SIG-M5 treated with dmso at 0.1 percent for 504 hours (cell line): ENCODE results near the gene PEX14.

ENCODE experiments used
- DNase-seq: peaks from one replicate; lab custom pipeline; 2025; ENCODE audit not compliant: unreplicated experiment; lab: John Stamatoyannopoulos, UW

PEX14 gene

DNA sequence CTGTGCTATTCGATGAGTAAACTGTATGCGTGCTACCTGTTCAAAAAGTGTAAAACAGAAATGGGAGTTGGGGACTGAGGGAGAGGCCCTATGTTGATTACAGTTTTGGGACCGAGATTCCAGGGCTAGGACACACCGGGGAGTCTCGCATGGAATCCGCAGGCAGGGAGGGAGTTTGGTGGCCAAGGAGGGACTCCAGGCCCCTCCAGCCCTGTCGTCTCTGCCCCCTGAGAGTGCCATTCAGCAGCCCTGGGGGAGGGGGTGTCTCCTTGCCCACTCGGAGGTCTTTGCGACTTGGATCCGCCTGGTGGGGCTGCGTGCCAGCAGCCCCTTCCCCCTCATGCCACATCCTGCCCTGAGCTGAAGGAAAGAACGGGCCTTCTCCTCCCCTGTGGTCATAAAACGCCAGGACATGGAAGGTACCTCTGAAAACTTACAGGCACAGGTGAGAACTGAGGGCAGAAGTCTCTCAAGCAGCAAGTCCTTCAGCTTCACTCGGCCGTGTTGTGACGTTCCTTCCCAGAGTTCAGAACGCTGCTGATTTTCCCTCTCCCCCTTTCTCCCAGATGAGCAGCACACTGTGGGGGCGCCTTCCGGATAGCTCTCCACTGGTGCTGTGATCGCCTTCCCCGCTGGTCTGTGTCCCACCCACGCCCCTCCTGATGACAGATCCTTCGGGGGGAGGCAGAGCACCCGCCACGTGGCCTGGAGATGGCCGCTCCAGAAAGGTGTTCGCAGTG, 141.4 kb downstream of the PEX14 start:
- no peak for DNase-seq

DNA sequence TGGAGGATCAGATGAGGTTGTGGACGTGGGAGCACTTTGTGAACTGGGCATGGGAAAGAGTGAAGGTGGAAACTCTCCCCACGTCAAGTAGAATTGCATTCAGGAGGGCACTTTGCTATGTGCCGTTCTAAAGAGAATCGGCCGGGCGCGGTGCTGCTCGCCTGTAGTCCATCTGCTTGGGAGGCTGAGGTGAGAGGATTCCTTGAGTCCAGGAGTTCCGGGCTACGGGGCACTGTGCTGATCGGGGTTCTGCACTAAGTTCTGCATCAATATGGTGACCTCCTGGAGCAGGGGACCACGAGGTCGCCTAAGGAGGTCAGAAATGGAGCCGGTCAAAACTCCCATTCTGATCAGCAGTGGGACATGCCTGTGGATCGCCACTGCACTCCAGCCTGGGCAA, 141.9 kb downstream of the PEX14 start:
- DNase-seq: no peak

DNA sequence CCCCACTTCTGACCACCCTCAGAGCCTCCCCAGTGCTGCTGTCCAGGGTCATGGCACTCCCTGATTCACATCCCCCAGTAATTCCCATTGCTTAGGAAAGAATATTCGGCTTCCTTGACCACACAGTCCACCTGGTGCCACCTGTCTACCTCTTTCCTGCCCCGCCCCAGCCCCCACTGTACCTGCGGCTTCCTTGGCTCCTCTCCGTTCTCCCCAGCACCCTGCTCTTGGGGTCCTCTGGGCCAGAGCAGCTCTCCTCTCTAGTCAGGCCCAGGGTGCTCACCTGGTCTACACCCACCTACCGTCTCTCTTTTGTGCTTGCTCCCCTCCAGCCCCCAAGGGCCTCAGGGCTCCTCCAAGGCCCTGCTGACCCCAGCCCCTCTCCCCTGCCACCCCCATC, 142.6 kb downstream of the PEX14 start:
- no peak for DNase-seq

DNA sequence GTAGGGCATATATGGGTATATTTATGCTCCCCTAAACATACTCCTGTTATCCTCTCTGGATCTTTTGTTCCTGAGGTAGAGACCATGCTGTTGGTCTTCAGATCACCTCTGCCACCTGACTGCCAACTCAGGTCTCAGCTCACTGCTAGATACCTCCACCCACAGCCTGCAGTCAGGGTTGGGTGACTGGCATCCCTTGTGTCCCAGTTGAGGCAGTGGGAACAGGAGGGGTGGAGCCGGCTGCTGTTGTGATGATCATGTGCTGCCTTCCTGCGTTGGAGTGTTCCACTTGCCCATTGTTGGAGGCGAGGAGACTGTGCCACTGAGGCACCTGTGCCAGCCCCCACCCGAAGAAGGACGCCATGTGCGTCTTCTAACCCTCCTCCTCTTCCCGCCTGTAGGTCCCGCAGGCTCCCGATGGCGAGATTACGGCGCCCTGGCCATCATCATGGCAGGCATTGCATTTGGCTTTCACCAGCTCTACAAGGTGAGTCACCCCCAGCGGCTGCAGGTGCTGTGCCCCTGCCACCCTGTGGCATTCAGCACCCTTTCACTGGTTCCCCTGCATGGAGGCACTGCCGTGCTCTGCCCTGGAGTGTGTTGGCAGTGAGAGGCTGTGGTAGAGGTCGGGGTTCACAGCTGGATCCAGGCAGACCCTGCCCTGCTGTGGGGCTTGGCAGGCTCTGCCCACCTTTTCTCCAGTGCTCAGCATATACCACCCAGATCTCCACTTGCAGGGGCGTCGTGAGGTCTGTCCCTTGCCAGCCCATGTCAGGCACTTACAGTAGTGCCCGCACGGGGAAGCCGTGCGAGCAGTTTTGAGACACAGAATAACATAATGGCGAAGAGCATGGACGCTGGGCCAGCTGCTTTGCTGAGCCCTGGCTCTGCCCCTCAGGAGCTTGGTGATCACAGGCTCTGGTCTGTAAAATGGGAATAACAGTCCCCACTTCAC, 143.5 kb downstream of the PEX14 start:
- no peak for DNase-seq

DNA sequence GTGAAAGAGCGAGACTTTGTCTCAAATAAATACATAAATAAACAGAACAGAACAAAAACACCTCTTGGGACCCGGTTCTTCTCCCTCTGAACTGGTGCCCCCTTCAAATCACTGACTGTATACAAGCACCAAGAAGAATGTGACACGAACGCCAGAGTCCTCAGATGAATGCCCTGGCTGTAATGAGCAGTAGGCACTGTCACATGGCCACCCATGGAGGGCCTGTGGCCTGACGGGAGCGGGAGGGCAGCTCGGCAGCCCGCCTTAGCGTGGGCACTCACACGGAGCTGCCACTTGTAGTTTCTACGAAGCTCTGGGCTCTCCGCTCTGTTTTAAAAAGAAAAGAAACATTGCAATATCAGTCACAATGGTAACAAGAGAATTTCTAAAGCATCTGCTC, 146.0 kb downstream of the PEX14 start:
- DNase-seq: no peak

DNA sequence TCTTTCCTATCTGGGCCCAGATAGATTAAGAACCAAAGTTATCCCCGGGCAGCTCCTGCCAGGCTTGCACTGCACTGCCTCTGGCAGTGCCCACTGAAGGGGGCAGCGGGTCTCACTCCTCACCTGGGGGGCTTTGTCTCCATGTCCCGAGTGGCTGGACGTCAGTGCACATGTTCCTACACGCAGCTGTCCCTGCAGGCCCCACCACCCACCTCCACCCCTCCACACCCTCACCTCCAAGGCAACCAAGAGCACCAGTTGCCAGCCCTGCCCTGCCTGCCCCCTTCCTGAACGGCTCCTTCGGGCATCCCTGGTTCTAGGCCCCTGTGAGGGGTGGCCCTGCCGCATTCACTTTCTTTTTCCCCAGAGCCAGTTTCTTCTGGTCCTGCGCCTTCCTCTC, 147.2 kb downstream of the PEX14 start:
- no peak for DNase-seq

DNA sequence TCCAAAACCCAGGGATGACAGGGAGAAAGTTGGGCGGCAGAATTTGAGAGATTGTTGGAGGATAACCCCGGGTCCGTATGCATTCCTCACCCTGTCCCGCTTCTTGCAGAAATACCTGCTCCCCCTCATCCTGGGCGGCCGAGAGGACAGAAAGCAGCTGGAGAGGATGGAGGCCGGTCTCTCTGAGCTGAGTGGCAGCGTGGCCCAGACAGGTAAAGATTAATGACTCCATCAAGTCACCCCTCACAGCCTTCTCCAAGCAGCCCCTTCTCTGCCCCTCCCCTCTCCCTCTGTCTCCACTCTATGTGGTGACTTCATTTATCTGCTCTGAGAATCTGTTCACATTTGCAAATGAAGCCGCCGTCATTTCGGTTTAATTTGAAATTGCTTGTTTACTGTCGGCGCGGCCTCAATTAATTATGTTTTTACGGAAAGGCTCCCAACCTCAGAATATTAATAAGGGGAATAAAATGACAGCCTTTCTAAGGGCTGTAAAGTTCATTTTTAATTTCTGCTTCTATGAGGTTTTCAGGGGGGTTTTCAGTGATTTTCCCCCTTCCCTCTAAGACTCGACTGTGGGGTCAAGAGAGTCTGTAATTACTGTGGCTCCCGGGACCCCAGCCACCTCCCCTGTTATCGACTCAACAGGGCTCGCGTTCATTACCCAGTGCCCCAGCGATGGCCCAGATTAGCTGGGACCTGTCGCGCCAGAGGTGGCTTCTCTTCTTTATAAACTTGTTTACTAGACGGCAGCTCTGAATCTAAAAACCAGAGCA, 148.3 kb downstream of the PEX14 start:
- DNase-seq: no peak

DNA sequence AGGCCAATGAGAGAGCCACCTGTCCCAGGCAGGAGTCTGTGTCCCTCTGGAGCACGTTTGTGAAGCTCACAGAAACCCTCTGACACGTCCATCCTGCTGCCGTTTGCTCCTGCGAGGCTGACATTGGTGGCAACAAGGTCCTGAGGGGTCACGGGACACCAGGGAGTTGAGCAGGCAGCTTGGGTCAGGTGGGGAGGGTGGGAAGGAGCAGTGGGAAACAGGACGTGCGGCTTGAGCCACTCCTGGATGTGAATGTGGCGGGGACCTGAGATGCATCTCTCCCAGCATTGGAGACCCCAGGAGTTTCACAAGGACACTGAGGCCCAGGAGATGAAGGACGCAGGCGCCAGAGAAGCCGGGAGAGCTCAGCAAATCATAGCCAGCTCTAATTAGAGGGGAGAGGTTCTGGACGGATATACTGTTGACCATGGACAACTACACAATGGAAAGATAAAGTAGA, 149.0 kb downstream of the PEX14 start:
- no peak for DNase-seq

DNA sequence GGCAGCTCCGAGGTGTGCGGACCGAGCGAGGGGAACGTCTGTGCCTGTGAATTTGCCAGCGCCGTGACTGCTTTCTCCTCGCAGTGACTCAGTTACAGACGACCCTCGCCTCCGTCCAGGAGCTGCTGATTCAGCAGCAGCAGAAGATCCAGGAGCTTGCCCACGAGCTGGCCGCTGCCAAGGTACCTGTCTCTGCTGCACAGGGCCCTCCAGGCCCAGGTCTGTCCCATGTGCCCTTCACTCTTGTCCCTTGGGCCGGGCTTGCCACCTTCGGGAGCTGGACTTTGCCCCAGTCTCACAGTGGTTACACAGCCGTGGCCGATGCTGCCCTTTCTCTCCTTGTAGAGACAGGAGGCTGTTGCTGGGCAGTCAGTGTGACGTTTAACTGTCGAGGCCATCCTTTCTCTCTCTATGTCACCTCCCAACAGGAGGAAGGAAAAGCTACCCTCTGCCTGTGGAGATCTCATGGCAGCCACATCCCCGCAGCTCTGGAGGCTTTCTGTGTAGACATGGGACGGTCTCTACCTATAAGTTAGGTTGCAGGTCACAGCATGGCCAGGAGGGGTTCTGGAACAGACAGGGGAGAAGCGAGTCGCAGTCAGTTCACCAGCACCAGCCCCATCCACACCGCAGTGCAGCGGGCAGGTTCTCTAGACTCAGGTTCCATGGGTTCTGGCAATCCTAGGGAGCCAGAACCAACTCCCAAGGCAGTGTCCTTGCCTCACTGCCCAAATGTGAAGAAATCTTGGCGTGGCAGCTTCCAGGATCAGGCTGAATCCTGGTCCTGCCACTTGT, 149.7 kb downstream of the PEX14 start:
- no peak for DNase-seq

DNA sequence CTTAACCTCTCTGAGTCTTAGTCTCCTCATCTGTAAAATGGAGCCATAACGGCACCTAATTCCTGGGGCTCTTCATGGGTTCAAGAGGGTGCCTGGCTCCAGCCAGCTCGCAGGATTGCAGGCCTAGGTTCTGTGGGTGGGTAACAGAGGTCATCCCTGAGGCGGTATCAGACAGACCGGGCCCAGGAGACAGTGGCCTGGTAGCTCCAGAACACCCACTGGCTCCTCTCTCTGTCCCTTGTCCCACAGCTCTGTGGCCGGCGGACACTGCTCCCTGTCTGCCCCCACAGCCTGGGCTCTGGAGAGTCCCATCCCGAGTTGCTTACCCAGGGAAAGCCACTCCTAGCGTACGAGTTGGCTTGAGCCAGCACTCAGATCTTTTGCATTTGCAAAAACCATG, 150.3 kb downstream of the PEX14 start:
- DNase-seq: no peak

DNA sequence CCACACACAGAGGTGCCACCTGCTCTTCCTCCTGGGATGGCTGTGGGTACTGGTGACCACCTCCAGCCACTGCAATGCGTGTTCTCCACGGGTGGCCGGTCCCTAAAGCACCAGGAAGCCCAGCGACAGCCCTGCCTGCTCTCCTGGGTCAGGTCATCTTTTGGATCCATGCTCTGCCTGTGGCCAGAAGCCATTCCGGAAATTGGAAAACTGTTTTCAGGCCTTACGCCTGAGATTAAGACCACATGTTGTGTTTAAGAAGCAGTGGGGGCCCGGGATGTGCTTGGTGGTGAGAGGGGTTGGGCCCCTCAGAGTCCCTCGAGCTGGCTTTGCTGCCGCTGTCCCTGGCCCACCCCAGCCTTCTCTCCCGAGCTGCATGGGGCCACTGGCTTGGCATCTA, 150.8 kb downstream of the PEX14 start:
- DNase-seq: no peak

DNA sequence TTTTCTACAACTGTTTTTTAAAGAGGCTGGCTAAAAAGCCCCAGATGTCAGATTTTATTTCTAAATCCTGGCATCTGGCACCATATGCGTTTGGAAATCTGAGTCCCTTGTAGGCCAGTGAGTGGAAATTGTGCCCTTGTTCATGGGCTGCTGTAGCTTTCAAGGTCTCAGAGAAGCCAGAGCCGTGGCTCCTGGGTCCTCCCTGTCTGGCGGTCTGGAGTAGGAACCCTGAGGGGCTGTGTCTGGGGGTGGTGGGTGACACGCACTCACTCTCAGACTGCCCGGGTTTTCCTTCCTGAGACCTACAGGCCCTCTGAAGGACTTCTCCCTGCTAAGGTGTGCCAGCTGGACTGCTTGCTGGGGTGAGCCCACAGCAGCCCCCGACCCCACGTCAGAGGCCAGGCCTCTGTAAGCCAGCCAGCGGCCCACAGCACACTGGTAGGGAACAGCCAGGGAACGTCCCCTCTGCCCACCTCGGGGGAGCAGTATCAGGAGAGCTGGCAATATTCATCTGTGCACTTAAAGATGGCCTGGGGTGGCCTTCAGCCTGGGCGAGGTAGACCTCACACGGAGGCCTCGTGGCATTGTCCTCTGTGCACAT, 151.5 kb downstream of the PEX14 start:
- DNase-seq: no peak

DNA sequence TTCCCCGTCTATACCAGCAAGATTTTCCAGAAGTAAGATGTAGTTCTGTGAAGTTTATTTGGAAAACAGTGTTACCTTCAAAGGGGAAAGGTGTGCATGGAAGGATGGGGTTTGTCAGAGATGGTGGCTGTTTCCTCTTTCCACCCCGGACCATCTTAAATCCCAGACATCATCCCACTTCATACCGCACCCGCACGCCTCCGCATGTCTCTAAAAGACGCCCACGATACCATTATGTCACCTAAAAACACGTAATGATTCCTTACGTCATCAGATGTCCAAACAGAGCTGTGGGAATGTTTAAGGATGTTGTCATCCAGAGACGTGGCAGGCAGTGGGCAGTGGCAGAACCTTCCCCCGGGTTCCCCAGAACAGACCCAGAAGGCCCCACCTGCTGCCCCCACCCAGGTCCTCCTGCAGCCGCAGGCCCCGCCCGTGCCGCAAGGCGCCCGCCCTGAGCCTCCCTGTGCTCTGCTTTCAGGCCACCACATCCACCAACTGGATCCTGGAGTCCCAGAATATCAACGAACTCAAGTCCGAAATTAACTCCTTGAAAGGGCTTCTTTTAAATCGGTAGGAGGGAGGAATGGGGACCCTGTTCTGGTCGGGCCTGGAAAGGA, 152.2 kb downstream of the PEX14 start:
- no peak for DNase-seq

DNA sequence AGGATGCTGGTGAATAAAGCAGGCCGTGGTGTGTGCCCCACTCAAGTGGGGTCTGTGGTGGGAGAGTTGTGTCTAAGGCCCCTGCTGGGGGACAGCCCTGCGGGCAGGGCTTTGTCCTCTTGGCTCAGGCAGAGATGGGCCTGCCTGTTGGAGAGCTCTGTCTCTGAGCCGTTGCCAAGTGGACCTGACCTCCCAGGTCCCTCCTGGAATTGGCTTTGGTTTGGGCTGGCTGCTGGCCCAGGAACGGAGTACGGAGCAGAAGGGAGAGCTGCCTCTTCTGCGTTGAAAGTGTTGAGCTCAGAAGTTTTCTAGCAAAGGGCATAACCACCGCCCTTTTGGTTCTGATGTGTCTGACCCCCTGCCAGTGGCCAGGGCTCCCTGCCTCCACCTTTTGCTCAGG, 153.9 kb downstream of the PEX14 start:
- DNase-seq: no peak

DNA sequence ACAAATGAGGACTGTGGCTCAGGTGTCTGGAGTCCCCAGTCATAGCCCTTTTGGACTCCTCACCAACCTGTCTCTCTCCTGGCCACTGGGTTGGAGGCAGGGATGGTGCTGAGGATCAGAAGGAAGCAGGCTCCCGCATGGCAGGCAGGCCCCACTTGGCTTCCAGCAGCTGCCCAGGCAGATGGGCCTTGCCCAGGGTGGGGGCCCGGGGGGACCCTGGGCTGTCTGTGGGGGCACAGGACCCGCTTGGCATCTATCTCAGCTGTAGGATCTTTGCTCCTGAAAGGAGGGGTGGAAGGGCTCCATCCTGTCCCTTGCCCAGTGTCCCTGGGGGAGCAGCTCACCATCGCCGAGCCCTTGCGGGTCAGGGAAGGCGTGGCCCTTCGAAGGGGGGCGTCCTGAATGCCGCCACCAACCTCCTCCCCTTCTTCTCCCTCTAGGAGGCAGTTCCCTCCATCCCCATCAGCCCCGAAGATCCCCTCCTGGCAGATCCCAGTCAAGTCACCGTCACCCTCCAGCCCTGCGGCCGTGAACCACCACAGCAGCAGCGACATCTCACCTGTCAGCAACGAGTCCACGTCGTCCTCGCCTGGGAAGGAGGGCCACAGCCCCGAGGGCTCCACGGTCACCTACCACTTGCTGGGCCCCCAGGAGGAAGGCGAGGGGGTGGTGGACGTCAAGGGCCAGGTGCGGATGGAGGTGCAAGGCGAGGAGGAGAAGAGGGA, 154.5 kb downstream of the PEX14 start:
- no peak for DNase-seq

DNA sequence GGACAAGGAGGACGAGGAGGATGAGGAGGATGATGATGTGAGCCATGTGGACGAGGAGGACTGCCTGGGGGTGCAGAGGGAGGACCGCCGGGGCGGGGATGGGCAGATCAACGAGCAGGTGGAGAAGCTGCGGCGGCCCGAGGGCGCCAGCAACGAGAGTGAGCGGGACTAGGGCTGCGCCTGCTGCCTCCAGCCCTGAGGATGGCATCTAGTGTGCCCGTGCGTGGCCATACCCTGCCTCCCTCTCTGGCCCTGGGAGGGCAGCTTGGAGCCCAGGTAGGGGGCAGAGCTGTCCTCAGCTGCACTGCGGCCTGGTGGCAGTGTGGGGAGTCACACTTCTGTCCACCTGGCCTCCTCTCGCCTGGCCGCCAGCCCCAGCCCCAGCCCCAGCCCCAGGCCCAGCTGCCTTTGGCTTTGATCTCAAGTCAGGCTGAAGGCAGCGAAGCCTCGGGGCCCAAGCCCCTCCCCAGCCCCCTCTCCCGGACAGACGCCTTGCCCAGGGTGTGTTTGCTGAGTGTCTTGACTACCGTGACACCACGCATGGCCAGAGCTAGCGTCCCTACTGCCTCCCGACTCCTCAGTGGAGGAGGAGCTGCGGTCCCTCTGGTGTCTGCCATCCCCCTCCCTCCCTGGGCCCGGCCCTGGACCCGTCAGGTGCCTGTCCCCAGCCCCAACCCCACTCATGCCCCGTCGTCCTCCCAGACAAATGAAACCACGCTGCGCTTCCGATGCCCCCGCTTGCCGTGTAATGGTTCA, 155.2 kb downstream of the PEX14 start:
- DNase-seq: no peak

DNA sequence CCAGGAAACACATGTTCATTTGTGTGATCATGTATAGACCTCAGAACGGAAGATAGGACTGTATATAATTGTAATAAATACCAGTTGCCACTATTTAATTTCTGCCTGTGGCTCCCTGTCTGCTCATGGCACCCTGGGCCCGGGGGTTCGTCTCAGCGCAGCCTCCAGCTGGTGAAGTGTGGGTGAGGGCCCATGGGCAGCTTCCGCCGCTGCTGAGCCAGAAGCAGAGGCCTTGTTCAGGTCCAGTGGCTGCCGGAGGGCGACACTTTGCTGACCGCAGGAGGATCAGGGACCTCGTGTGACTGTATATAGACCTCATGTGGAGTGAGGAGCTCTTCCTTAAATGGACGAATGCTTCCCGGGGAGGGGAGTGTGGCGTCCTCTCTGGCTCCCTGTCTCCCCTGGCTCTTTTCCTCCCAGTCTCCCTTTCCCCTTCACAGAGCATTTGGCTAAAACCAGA, 155.9 kb downstream of the PEX14 start:
- DNase-seq: no peak

DNA sequence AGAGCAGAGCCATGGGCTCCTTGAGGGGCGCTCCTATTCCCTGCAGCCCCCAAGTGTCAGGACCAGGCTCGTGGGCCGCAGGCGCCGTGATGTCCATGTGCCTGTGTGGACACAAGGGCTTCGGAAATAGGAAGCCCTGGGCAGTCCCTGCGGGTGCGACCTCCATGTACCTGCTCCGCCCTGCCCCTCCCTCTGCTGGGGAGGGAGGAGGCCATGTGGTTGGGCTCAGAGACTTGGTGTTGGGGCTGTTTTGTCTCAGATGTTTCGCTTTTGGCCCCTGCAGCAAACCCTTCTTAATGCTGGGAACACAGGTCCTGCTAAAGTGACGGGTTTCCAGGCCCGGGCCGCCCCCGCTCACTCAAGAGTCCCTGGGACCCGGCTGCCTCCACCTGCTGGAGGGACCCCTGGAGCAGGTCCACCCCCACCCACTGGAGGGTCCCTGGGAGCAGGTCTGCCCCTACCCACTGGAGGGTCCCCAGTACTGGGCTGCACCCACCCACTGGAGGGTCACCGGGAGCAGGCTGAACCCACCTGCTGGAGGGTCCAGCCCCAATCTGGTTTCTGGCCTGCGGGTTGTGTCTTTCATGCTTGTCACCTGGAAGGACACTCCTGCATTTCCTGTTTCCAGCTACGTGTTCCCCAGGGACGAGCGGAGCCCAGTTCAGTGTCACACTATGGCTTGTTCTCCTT, 156.5 kb downstream of the PEX14 start:
- DNase-seq: no peak
